ENCODE data around the gene COMT. TPM values are rescaled to one million over a fixed set of nuclear protein-coding genes. Genes with fewer than 3 reads are reported as not detected.

The COMT gene
- total RNA-seq, 1 donor from 2014 or later: 34.8 TPM

DNA sequence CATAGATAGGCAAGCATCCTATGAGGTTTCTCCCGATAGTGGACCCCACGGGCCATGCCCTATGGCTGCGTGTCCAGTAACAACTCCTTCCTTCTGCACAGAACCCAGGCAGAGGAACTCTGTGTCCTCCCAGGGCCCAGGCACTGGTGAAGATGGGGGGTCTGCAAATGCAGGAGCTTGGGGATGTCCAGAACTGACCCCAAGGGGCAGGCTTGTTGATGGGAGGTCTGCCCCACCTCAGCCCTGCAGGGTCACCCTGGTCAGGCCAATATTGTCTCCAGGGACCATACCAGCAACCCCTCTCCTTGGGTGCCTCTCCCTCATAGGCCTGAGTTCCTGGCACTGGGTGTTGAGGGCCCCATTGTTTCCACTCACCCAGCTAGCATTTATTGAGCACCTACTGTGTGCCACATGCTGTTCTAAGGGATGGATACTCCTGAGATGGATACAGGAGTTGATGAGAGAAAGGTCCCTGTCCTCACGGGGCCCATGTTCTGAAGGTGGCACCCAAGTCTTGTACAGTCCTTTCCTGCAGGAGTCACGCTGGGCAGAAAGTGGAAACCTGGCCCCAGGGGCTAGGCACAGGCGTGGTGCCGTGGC is 26.4 kb downstream of the COMT start:
- TF ChIP-seq, protein P1, sequence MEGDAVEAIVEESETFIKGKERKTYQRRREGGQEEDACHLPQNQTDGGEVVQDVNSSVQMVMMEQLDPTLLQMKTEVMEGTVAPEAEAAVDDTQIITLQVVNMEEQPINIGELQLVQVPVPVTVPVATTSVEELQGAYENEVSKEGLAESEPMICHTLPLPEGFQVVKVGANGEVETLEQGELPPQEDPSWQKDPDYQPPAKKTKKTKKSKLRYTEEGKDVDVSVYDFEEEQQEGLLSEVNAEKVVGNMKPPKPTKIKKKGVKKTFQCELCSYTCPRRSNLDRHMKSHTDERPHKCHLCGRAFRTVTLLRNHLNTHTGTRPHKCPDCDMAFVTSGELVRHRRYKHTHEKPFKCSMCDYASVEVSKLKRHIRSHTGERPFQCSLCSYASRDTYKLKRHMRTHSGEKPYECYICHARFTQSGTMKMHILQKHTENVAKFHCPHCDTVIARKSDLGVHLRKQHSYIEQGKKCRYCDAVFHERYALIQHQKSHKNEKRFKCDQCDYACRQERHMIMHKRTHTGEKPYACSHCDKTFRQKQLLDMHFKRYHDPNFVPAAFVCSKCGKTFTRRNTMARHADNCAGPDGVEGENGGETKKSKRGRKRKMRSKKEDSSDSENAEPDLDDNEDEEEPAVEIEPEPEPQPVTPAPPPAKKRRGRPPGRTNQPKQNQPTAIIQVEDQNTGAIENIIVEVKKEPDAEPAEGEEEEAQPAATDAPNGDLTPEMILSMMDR (IDR thresholded peaks at IDR 0.05; ENCODE audit: partially characterized antibody, unreplicated experiment): no peak
- peaks cover 8% of the 10 kb centered on the region for H3K9me3 Mint-ChIP-seq (ENCODE audit: unreplicated experiment)
- H3K4me3 Mint-ChIP-seq (ENCODE audit: unreplicated experiment): no peak overlapping the region

DNA sequence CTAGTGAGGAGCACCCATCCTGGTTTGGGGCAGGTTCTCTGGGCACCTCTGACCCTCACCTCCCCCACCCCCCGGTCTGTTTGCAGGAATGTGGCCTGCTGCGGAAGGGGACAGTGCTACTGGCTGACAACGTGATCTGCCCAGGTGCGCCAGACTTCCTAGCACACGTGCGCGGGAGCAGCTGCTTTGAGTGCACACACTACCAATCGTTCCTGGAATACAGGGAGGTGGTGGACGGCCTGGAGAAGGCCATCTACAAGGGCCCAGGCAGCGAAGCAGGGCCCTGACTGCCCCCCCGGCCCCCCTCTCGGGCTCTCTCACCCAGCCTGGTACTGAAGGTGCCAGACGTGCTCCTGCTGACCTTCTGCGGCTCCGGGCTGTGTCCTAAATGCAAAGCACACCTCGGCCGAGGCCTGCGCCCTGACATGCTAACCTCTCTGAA is 26.9 kb downstream of the COMT start:
- peaks cover 4% of the 10 kb centered on the region for H3K27me3 Mint-ChIP-seq (ENCODE audit: unreplicated experiment)
- DNase-seq: no peak
- TF ChIP-seq, protein P1 (IDR thresholded peaks at IDR 0.05; ENCODE audit: partially characterized antibody, unreplicated experiment): no peak
- no peaks in the 10 kb centered on the region for H3K36me3 Mint-ChIP-seq (ENCODE audit: unreplicated experiment)
- peaks cover 8% of the 10 kb centered on the region for H3K9me3 Mint-ChIP-seq (ENCODE audit: unreplicated experiment)
- H3K4me3 Mint-ChIP-seq (ENCODE audit: unreplicated experiment): no peak overlapping the region
- H3K4me1 Mint-ChIP-seq (ENCODE audit: low read depth, unreplicated experiment): peaks cover 3% of the 10 kb centered on the region
- H3K27ac Mint-ChIP-seq (ENCODE audit: unreplicated experiment): no peak overlapping the region

More for the DNA sequence above, 26.4 kb downstream of the COMT start:
- no peak overlapping the region for H3K27ac Mint-ChIP-seq (ENCODE audit: unreplicated experiment)
- no peaks in the 10 kb centered on the region for H3K36me3 Mint-ChIP-seq (ENCODE audit: unreplicated experiment)
- DNase-seq: no peak
- H3K4me1 Mint-ChIP-seq (ENCODE audit: low read depth, unreplicated experiment): peaks cover 3% of the 10 kb centered on the region
- H3K27me3 Mint-ChIP-seq (ENCODE audit: unreplicated experiment): peaks cover 4% of the 10 kb centered on the region

DNA sequence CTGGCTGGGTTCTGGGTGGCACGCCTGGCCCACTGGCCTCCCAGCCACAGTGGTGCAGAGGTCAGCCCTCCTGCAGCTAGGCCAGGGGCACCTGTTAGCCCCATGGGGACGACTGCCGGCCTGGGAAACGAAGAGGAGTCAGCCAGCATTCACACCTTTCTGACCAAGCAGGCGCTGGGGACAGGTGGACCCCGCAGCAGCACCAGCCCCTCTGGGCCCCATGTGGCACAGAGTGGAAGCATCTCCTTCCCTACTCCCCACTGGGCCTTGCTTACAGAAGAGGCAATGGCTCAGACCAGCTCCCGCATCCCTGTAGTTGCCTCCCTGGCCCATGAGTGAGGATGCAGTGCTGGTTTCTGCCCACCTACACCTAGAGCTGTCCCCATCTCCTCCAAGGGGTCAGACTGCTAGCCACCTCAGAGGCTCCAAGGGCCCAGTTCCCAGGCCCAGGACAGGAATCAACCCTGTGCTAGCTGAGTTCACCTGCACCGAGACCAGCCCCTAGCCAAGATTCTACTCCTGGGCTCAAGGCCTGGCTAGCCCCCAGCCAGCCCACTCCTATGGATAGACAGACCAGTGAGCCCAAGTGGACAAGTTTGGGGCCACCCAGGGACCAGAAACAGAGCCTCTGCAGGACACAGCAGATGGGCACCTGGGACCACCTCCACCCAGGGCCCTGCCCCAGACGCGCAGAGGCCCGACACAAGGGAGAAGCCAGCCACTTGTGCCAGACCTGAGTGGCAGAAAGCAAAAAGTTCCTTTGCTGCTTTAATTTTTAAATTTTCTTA is 27.8 kb downstream of the COMT start:
- TF ChIP-seq, protein P1 (IDR thresholded peaks at IDR 0.05; ENCODE audit: partially characterized antibody, unreplicated experiment): no peak
- Mint-ChIP-seq H3K27me3 (ENCODE audit: unreplicated experiment) (peaks cover 8% of the 10 kb centered on the region), H3K27ac (ENCODE audit: unreplicated experiment) (no peak overlapping the region), H3K9me3 (ENCODE audit: unreplicated experiment) (peaks cover 6% of the 10 kb centered on the region), H3K4me1 (ENCODE audit: low read depth, unreplicated experiment) (peaks cover 3% of the 10 kb centered on the region), H3K4me3 (ENCODE audit: unreplicated experiment) (no peak overlapping the region), H3K36me3 (ENCODE audit: unreplicated experiment) (no peaks in the 10 kb centered on the region)
- DNase-seq: no peak

DNA sequence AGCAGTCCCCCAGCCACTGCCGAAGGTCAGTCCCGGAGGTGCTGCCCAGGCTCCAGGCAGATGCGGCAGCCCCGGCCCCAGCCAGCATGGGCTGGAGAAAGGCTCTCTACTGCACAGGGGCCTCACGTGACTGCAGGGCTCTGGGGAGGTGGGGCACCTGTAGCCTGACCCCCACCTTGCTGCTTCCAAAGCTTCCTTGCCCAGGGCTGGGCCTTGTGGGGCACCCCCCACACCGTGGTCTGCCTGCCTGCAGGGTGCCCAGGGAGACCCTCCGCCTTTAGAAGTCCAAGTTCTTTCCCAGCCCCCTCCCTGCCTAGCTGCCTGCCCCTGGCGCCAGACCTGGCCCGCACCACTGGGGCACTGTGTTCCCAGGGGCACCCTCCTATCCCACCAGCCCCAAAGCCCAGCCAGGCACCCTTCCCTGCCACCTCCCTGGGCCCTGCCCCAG is 28.5 kb downstream of the COMT start:
- DNase-seq: no peak
- H3K27ac Mint-ChIP-seq (ENCODE audit: unreplicated experiment): no peak overlapping the region
- peaks cover 6% of the 10 kb centered on the region for H3K9me3 Mint-ChIP-seq (ENCODE audit: unreplicated experiment)
- H3K27me3 Mint-ChIP-seq (ENCODE audit: unreplicated experiment): peaks cover 10% of the 10 kb centered on the region
- no peaks in the 10 kb centered on the region for H3K36me3 Mint-ChIP-seq (ENCODE audit: unreplicated experiment)
- H3K4me1 Mint-ChIP-seq (ENCODE audit: low read depth, unreplicated experiment): peaks cover 7% of the 10 kb centered on the region
- TF ChIP-seq, protein P1 (IDR thresholded peaks at IDR 0.05; ENCODE audit: partially characterized antibody, unreplicated experiment): no peak
- H3K4me3 Mint-ChIP-seq (ENCODE audit: unreplicated experiment): no peak overlapping the region

Data from glutamatergic neuron (in vitro differentiated cells).